ENCODE measurements around the gene C1QTNF1.
"Not testable (repeated sequence)": the region's sequence is repeated elsewhere in the genome, so short reads cannot be mapped to it uniquely, and the experiment has no call there.

The C1QTNF1 gene

DNA sequence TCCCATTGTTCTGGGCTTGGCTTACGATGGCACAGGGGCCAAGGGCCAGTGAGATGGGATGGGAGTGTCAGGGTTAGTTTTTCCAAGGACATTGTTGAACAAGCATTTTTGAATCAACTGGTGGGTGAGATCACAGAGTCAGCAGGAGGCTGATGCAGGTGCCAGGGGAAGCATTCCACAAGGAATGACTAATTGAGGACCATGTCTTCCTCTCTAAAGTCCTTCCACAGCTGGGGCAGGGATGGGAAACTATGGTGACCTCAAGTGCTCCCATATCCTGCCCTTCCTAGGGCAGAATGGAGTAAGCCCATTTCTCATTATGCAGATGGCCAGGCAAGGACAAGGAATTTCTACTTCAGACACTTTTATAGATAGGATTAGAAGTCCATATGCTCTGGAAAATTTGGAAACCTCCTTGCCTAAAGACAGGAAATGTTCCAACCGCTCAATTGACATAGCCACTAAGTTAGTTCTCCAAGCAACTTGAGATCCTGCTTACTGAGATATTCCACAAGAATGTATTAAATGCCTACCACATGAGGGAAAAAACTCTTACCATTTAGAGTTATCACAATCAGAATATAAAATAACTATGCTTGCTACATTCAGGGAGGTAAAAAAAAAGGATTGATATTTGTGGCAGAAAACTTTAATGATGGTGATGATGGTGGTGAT lies 29.4 kb downstream of the C1QTNF1 start:
- no peak for DNase-seq (ENCODE audit: low read depth, low spot score)

DNA sequence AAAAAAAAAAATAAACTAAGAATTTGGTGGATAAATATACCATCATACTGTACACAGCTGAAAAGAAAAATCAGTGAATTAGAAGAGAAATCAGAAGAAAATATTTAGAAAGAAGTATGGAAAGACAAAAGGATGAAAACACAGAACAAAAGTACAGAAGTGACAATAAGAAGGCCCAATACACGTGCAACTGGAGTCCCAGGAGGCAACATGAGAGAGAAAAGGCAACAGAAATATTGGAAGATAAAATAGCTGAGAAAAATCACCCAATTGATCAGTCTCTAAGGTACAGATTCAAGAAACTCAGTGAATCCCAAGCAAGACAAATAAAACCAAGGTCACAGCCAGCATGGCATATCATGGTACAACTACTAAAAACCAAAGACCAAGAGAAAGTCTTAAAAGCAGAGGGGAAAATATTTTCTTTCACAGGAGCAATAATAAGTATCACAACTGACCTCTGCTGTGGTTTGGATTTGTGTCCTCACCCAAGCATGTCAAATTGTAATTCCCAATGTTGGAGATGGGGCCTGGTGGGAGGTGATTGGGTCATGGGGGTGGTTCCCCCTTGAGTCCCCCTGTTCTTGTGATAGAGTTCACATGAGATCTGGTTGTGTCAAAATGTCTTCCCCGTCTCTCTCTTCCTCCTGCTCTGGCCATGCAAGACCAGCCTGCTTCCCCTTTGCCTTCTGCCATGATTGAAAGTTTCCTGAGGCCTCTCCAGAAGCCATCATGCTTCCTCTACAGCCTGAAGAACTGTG lies 30.4 kb downstream of the C1QTNF1 start:
- no peak for DNase-seq (ENCODE audit: low read depth, low spot score)

DNA sequence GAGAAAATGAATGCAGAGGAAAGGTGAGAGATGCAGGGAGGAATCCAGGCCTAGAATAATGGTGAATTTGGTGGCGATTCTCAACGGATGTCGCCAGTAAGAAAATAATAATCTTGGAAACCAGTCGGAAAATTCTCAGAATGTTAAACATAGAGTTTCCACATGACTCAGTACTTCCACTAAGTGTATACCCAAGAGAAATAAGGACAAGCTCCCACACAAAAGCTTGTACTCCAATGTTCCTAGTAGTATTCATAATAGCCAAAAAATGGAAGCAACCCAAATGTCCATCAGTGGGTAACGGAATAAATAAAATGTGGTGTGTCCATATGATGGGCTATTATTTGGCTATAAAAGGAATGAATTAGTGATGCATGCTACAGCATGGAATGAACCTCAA lies 31.2 kb downstream of the C1QTNF1 start:
- DNase-seq (ENCODE audit: low read depth, low spot score) = no peak

DNA sequence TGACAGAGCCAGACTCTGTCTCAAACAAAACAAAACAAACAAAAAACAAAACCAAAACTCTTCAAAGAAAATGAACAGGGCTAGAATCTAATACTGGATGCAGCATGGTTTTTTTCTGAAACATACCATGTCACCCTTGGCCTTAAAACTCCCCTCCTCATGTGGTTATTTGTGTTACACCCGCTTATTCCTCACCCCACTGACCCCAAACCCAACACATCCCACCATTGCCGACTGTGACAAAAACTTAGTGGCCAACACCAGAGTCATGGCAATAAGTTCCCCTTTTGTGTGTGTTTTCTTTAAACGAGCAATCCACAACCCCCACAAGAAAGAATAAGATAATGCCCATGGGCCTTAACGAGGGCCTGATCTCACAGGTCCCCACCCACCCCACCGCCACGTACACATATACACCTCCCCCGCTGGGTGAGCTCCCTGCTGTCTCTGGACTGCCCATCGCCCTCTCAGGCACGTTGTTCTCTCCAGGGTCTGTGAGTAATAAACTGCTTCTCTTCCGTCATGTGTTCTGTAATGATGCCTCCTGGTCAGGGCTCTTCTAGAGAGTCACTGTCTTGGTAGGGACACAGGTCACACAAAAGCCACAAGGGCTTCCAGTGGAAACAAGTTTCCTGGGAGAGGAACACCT lies 33.9 kb downstream of the C1QTNF1 start:
- no peak for DNase-seq (ENCODE audit: low read depth, low spot score)

DNA sequence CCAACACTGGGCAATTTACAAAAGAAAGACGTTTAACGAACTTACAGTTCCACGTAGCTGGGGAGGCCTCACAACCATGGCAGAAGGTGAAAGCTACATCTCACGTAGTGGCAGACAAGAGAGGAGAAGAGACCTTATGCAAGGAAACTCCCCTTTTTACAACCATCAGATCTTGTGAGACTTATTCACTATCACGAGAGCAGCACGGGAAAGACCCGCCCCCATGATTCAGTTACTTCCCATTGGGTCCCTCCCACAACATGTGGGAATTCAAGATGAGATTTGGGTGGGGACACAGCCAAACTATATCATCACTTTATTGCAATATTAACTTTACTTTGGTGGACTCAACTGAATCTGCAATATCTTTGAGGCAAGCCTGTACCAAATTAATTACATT lies 38.7 kb downstream of the C1QTNF1 start:
- no peak for DNase-seq (ENCODE audit: low read depth, low spot score)

DNA sequence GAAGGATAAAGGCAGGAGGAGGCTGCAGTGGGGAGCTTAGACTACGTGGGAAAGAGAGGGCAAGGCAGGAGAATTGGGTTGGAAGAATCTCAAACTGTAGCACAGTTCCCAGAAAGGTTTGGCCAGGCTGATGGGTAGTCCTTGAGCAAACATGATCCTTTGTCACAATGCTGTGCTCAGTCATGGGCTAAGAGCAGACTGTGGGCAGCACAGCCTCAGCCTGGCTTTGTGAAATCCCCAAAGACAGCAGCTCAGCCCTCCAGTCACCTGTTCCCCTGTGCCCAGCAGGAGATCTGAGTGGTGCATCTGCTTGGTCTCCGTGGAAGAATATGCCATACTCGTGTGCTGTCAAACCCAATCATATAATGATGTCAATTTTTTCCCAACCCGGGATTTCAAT lies 40.1 kb downstream of the C1QTNF1 start:
- no peak for DNase-seq (ENCODE audit: low read depth, low spot score)

DNA sequence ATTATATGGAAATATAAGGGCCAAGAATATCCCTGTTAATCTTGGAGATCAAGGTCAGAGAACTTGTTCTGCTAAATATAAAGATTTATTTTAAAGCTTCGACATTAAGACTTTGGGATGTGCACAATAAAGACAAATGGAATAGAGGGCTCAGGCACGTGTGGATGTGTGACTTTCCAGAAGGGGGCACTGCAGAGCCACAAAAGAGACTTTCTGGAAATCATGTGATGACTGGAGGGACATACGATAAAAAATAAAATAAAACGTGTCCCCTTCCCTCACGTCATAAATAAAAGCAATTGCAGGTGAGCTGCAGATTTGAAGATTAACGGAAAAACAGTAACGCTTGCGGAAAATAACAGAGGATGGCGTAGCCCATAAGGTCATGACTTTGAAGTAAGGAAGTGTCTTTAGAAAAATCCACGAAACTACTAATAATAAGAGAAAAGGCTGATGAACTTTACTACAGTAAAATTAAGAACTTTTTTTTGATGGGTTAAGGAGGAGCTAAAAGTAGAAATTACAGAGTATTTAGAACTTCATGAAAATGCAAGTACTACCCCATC lies 41.2 kb downstream of the C1QTNF1 start:
- no peak for DNase-seq (ENCODE audit: low read depth, low spot score)

DNA sequence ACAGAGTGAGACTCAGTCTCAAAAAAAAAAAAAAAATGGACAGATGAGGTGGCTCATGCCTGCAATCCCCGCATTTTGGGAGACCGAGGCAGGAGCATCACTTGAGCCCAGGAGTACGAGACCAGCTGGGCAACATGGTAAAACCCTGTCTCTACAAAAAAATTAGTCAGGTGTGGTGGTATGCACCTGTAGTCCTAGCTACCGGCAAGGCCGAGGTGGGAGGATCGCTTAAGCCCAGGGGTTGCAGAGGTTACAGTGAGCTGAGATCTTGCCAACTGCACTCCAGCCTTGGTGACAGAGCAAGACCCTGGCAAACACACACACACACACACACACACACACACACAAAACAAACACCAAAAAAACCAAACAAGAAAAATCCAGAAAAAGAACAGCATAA lies 43.0 kb downstream of the C1QTNF1 start:
- DNase-seq (ENCODE audit: low read depth, low spot score) = no peak

DNA sequence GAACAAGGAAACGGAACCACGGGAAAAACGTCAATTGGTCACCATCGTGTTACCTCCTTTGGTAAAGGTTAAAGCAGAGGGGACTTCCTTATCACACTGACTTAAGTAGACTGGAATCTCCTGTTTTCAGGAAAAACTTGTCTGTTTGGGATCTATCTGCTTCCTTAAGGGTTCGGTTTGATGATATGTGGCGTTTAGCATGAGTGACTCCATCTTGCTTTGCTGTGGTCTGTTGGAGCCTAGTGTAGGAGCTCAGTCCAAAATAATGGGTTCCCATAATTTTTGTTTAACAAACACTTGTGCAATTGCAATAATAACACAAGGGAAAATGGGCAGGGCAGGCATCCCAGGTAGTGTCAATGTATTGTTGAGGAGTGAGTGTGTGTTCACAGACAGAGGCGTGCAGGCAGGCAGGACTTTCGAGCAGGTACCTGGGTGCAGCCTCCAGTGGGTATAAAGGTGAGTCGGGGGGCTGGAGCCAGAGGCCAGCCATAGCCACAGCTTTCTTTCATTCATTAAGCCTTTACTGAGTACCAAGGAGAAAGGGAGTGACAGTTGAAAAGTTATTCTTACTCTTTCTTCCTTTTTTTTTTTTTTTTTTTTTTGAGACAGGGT lies 46.4 kb downstream of the C1QTNF1 start:
- DNase-seq (ENCODE audit: low read depth, low spot score) = no peak

DNA sequence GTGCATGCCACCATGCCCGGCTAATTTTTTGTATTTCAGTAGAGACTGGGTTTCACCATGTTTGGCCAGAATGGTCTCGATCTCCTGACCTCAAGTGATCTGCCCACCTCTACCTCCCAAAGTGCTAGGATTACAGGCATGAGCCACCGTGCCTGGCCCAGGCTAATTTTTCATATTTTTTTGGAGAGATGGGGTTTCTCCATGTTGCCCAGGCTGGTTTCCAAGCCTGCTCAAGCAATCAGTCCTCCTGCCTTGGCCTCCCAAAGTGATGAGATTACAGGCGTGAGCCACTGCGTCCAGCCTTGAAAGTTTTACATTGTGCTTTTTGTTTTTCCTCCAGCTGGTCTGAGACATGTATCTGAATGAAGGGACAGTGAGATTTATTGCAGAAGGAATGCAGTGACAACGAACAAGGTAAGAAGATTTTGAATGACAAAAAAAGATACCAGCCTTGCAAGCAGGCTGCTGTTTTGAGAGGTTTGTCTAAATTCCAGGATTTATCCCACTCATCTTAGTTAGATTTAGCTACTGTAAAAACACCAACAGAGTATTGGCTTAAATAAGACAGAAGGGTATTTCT lies 47.3 kb downstream of the C1QTNF1 start:
- no peak for DNase-seq (ENCODE audit: low read depth, low spot score)

DNA sequence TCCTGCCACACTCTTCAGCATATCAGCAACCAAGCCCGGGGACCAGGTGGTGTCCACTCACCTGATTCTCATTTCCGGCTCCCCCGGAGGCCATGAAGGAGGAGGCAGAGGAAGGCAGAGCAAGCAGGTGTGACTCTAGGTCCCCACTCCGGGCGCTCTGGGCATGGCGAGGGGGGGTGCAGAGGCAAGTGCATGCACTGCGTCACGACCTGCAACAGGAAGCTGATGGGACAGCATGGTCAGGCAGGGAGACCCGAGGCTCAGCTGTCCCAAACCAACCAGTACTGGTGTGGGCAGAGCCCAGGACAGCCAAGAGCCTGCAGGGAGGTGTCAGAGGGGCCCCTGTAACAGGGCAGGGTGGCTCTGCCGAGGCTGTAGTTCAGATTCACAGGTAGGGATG lies 48.6 kb downstream of the C1QTNF1 start:
- DNase-seq (ENCODE audit: low read depth, low spot score) = no peak

DNA sequence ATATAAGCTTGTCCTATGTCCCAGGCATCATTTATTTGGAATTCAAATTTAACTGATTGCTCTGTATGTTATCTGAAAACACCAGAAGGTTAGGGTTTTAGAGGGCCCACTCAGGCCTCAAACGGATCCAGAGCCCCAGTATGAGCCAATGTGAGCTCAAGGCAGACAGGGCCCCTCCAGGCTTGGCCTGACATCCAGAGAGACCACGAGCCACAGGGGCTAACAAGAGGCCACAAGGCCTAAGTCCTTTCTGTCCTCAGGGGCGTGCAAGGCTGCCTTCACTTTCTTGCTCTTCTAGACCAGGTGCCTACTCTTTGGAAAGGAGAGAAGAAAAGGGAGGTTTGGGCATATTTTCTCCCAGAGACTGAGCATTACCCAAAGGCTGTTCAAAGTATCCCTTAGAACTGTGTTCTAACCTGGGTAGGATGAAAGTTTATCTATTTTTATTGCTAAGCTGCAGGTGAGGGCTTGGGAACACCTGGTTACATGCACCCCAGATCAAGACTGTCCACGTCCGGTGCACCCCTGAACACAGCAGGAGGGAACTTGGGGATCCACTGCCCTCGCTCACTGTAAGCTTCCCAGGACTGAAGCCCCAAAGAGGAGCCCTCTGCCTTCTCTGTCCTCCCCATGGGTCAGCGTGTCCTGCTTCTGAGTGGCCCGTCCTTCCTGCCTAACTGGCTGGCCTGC lies 49.2 kb downstream of the C1QTNF1 start:
- no peak for DNase-seq (ENCODE audit: low read depth, low spot score)

DNA sequence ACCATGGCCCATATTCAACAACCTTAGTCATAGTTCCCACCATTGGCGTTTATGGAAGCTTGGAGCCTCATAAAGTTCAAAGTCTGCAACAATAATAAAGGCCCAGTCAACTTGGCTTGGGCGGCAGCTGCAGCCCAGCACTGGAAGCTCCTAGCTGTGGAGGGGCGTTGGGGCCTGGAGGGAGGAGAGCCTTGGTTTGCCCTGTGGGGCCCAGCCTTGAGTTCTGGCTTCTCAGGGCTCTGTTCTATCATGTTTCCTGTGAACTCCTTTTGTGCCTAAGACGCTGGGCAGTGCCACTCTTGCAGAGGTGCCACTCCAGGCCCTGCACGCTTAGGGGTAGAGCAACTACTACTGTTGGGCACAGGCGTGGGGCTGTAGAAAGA lies 49.7 kb downstream of the C1QTNF1 start:
- DNase-seq (ENCODE audit: low read depth, low spot score) = no peak

DNA sequence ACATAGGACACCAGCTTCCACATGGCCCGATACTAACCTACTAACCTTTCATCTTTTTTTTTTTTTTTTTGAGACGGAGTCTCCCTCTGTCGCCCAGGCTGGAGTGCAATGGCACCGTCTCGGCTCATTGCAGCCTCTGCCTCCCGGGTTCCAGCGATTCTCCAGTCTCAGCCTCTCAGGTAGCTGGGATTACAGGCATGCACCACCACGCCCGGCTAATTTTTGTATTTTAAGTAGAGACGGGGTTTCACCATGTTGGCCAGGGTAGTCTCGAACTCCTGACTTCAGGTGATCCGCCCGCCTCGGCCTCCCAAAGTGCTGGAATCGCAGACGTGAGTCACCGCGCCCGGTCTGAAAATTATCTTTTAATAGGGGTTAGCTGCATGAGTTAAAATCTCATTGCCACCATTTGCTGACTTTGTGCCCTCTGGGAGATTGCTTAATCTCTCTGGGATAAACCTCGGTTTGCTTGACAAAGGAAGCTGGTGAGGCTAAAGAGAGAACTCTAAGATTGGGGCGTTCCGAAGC lies 50.2 kb downstream of the C1QTNF1 start:
- not testable (repeated sequence) for DNase-seq (ENCODE audit: low read depth, low spot score)

DNA sequence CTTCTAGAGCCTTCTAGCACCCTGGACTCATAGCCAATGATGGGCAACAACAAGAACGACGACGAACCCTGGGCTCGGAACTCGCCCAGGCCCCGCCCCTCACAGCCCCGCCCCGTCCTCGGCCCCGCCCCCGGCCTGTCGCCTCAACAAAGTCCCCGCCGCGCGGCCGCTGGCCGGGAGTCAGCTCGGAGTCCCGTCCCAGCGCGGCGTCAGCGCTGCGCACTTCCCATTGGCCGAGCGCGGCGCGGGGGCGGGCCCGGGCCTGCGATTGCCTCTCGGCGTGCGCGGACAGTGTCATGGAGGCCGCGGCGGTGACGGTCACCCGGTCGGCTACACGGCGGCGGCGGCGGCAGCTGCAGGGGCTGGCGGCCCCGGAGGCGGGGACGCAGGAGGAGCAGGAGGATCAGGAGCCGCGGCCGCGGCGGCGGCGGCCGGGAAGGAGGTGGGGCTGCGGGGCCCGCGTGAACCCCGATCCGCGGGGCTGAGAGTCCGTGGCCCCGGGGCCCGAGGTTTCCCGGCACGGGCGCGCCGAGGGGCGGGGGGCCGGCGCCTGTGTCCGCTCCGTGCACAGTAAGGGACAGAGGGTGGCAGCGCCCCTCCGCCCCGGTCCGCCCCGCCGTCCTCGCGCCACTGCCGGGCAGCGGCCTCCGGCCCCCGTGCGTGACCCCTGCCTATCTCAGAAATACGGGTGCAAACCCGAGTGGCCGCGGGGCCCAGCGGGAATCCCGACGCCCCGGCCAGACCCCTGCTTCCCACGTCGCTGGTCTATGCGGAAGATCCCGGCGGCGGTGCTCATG lies 50.9 kb downstream of the C1QTNF1 start, which contains the start of gene ENGASE:
Gene ENGASE (plus strand): TSS at position 176 of the 797 bp plus-strand sequence. CDS start 121 bp downstream, at position 297.
- DNase-seq (ENCODE audit: low read depth, low spot score) = peak; percentile 20

DNA sequence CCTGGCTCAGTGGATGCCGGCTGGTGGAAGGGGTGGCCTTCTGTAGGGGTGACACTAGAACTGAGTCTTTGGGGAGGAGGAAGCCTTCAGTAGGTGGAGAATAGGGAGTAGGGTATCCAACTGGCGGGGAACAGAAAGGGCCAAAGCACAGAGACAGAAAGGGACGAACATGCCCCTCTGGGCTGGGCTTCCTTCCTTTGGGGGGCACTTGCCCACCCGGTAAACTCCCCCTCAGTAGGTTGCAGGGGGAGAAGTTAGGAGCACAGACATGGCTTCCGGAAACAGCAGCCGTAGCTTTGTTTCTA lies 51.4 kb downstream of the C1QTNF1 start:
- DNase-seq (ENCODE audit: low read depth, low spot score) = no peak

DNA sequence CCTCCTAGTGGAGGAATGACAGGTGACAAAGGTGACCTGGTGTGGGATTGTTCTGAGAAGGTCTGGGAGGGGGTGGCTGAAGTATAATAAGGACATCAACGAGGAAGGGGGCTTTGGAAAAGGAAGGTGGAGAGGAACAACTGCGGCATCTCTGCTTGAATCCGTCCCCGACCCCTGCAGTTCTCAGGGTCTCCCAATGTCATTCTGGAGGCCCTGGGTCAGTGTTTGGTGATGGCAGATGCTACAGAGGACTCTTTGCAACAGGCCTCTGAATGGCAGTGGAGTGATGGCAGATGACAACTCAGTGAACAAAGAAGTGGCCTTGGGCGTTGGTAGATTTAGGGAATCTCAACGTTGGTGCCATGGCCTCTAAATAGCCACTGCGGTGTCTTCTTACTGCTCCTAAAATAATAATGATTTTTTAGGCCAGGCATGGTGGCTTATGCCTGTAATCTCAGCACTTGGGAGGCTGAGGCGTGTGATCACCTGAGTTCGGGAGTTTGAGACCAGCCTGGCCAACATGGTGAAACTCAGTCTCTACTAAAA lies 52.0 kb downstream of the C1QTNF1 start:
- no peak for DNase-seq (ENCODE audit: low read depth, low spot score)

DNA sequence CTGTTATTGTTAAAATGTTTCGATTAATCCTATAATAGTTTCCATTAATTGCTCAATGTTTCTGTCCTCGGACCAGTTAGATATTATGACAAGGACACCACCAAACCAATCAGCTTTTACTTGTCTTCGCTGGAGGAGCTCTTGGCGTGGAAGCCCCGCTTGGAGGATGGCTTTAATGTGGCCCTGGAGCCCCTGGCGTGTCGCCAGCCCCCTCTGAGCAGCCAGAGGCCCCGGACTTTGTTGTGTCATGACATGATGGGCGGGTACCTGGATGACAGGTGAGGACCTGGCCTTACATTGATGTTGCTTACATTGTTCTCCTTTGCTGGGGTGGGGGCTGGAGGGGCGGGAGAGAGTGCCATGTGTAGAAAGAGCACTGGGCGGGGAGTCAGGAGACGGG lies 53.6 kb downstream of the C1QTNF1 start:
- no peak for DNase-seq (ENCODE audit: low read depth, low spot score)

DNA sequence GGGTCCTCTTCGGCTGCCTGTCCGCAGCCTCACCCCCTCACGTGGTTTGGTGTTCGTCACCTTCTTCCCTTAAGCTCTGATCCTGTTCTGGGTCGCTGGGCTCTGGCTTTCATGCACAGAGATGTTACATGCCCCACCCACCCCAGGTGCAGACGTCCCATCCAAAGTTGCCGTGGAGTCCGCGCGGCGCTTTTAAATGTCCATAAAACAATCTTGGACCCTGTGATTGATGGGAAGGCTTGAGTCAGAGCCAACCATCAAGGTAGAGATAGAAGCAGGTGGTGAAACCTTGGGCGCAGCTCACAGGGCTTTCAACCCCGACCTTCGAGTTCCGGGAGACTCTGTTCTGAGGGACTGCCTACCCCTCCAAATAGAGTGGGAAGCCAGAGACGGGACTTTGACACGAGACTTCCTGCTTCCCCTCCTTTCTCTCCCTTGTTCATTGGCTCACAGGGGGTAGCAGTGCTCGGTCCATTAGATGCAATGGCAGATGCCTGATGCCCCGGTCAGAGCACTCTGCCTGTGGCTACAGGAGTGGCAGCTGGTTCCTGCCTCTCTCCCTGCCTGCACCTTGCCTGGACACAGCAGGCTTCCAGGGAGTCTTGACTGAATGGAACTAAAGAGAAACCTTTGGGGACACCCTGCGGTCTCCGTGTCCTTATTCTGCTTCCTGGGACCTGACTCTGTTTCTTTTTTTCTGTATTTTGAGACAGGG lies 54.7 kb downstream of the C1QTNF1 start:
- no peak for DNase-seq (ENCODE audit: low read depth, low spot score)
